Hematopoietic multipotent progenitor cell treated with erythropoietin and hydrocortisone succinate and interleukin-3 and kit ligand, for 17 days (in vitro differentiated cells): Measurements from ENCODE around the gene ENOX1.
"Not testable (repeated sequence)": the region's sequence is repeated elsewhere in the genome, so short reads cannot be mapped to it uniquely, and the experiment has no call there.

Experiments used
- DNase-seq: peaks from one replicate; pipeline ENCODE4 v3.0.0-alpha.2; 2015; ENCODE audit warnings: low spot score

Gene ENOX1

GRCh38 chr13:43203781-43204180 lies 583.0 kb downstream of the ENOX1 start:
- DNase-seq: no peak

GRCh38 chr13:43200736-43201135 lies 586.0 kb downstream of the ENOX1 start:
- DNase-seq: no peak

GRCh38 chr13:43200307-43200706 lies 586.5 kb downstream of the ENOX1 start:
- no peak for DNase-seq

GRCh38 chr13:43196750-43197370 lies 589.9 kb downstream of the ENOX1 start:
- no peak for DNase-seq

- no peak for DNase-seq
Observed at GRCh38 chr13:43196086-43196621, 590.6 kb downstream of the ENOX1 start.

- DNase-seq: no peak
Observed at GRCh38 chr13:43195551-43195950, 591.2 kb downstream of the ENOX1 start.

- no peak for DNase-seq
Observed at GRCh38 chr13:43195112-43195511, 591.7 kb downstream of the ENOX1 start.

- no peak for DNase-seq
Observed at GRCh38 chr13:43193789-43194420, 592.9 kb downstream of the ENOX1 start.

GRCh38 chr13:43191546-43191945 lies 595.2 kb downstream of the ENOX1 start:
- DNase-seq: no peak

GRCh38 chr13:43185226-43185625 lies 601.5 kb downstream of the ENOX1 start:
- DNase-seq: no peak

- DNase-seq: no peak
Observed at GRCh38 chr13:43180837-43181236, 605.9 kb downstream of the ENOX1 start.

GRCh38 chr13:43180036-43180660 lies 606.6 kb downstream of the ENOX1 start:
- no peak for DNase-seq

- no peak for DNase-seq
Observed at GRCh38 chr13:43171489-43171888, 615.3 kb downstream of the ENOX1 start.

- no peak for DNase-seq
Observed at GRCh38 chr13:43170506-43170905, 616.3 kb downstream of the ENOX1 start.

GRCh38 chr13:43168434-43168833 lies 618.3 kb downstream of the ENOX1 start:
- DNase-seq: not testable (repeated sequence)

- no peak for DNase-seq
Observed at GRCh38 chr13:43167731-43168130, 619.0 kb downstream of the ENOX1 start.

GRCh38 chr13:43166644-43167457 lies 619.9 kb downstream of the ENOX1 start:
- no peak for DNase-seq
